Activated CD4-positive, alpha-beta T cell treated with anti-CD3 and anti-CD28 coated beads, Interleukin-2, amount 10 ng/mL, durations not matched to agents 24 days and 14 days (primary cell): ENCODE data around the gene CEMIP. TPM values are rescaled to one million over a fixed set of nuclear protein-coding genes. Genes with fewer than 3 reads are reported as not detected.

ENCODE experiments used
- DNase-seq: peaks from one replicate; pipeline ENCODE4 v3.0.0; 2022
- H3K27ac Mint-ChIP-seq: one replicate; pipeline ENCODE4 v1.8.0; 2022; ENCODE audit warnings: mild to moderate bottlenecking, mixed read lengths
- H3K27me3 Mint-ChIP-seq: one replicate; pipeline ENCODE4 v1.8.0; 2022; ENCODE audit warnings: mixed read lengths
- H3K36me3 Mint-ChIP-seq: one replicate; pipeline ENCODE4 v1.8.0; 2022; ENCODE audit warnings: low read depth, mild to moderate bottlenecking, mixed read lengths
- H3K4me1 Mint-ChIP-seq: one replicate; pipeline ENCODE4 v1.8.0; 2021; ENCODE audit warnings: mixed read lengths
- H3K4me3 Mint-ChIP-seq: one replicate; pipeline ENCODE4 v1.8.0; 2022; ENCODE audit warnings: mild to moderate bottlenecking, moderate library complexity, mixed read lengths
- H3K9me3 Mint-ChIP-seq: one replicate; pipeline ENCODE4 v1.8.0; 2021; ENCODE audit warnings: mixed read lengths
- intact Hi-C: fragments of 100-400 bp; cut with micrococcal nuclease; formaldehyde crosslinking; loops from one replicate; pipeline ENCODE4 v1.15.1; 2023
- total RNA-seq: library from RNA; stranded (reverse); gene quantifications from 2 replicates; pipeline ENCODE4 v1.2.3, GENCODE V29; 2022

Gene CEMIP
- total RNA-seq, 1 donor from 2014 or later, result not detected

DNA sequence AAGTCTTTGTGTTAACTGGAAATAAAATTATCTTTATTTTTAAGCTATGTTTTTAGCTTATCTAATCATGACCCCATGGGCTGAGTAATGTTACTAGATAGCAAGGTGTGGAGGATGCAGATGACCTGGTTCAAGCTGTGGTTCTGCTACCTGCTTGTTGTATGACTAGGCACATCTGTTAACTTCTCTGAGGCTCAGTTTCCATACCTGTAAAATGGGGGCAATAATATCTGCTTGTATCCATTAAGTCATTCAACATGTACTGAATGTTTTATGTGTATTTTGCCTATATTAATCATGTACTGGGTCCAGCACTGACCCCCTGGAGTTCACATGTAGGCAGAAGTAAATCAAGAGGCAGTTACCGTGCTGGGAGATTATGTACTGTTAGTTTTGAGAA, 51.5 kb downstream of the CEMIP start:
- no peaks in the 10 kb centered on the region for H3K36me3 Mint-ChIP-seq
- intact Hi-C loops, result no loop called here

DNA sequence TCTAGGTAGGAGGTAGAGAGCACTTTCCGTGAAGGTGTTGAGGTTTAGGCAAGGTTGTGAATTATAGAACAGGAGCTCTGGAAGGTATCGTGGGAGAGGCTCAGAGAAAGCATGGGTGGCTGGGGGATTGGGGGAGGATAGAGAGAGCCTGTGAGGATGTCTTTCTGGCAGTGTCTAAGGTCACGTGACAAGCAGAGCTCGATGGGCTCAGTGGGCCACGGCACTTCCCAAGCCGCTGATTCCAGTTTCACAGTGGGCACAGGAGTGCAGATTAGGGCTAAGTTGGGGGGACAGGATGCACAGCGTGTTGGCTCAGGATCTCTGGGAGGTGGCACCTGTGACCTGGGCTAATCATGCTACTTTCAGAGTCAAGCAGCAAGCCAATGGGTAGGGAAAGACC, 52.0 kb downstream of the CEMIP start:
- H3K9me3 Mint-ChIP-seq, result no peaks in the 10 kb centered on the region
- H3K4me3 Mint-ChIP-seq, result no peak overlapping the region
- DNase-seq, result no peak
- H3K27ac Mint-ChIP-seq, result no peak overlapping the region
- intact Hi-C loops, result no loop called here
- H3K27me3 Mint-ChIP-seq, result peaks cover 9% of the 10 kb centered on the region
- no peaks in the 10 kb centered on the region for H3K36me3 Mint-ChIP-seq
- H3K4me1 Mint-ChIP-seq, result no peaks in the 10 kb centered on the region

More for the DNA sequence above, 51.5 kb downstream of the CEMIP start:
- H3K4me1 Mint-ChIP-seq, result no peaks in the 10 kb centered on the region
- no peak overlapping the region for H3K27ac Mint-ChIP-seq
- no peak for DNase-seq
- H3K27me3 Mint-ChIP-seq, result peaks cover 7% of the 10 kb centered on the region
- no peaks in the 10 kb centered on the region for H3K9me3 Mint-ChIP-seq
- H3K4me3 Mint-ChIP-seq, result no peak overlapping the region

DNA sequence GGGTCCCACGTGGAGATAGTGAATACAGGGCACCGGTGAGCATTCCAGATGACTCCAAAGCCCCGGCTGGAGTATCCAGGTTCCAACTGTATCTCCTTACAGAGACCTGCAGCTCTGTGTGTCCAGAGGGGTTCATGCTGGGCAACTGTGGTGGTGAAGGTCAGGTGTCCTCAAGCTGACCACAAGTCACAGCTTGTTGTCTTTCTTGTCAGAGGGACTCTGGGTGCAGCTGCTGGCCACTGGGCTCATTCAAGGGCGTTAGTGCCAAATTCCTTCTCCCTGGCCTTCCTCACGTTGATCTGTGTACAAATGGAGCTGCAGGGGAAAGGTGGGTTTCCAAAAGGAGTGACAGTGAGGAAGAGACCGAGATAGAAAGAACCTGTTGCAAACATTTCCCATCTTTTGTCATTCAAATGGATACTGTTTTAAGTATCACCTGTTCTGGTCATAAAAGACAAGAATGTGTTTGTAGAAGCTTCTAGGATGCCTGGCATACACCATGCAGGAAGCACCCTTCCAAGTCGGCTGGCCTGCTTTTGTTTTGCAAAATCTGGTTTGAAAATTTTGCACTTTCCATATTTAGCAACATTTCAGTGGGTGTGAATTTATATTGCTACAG, 52.5 kb downstream of the CEMIP start:
- Mint-ChIP-seq H3K36me3 (no peaks in the 10 kb centered on the region), H3K27me3 (peaks cover 9% of the 10 kb centered on the region), H3K4me3 (no peak overlapping the region), H3K27ac (no peak overlapping the region), H3K9me3 (no peaks in the 10 kb centered on the region), H3K4me1 (no peaks in the 10 kb centered on the region)
- no peak for DNase-seq
- intact Hi-C loops, result no loop called here

DNA sequence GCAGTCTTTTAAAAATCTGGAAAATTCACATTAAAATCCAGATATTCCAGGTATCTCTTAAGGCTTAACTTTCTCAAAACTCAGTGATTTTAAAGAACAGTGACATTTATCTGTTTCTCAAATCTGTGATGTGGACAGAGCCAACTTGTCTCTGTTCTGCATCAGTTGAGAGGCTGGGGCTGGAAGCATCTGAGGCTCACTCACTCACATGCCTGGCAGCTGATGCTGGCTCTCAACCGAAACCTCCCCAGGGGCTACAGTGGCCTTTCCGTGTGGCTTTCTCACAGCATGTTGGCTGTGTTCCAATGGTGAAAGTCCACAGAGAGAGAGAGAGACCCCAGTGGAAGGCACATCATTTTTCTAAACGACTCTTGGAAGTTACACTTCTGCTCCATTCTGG, 53.5 kb downstream of the CEMIP start:
- Mint-ChIP-seq H3K36me3 (no peaks in the 10 kb centered on the region), H3K27me3 (peaks cover 9% of the 10 kb centered on the region), H3K27ac (no peak overlapping the region), H3K4me3 (no peak overlapping the region), H3K9me3 (no peaks in the 10 kb centered on the region), H3K4me1 (no peaks in the 10 kb centered on the region)
- no peak for DNase-seq
- intact Hi-C loops, result no loop called here

DNA sequence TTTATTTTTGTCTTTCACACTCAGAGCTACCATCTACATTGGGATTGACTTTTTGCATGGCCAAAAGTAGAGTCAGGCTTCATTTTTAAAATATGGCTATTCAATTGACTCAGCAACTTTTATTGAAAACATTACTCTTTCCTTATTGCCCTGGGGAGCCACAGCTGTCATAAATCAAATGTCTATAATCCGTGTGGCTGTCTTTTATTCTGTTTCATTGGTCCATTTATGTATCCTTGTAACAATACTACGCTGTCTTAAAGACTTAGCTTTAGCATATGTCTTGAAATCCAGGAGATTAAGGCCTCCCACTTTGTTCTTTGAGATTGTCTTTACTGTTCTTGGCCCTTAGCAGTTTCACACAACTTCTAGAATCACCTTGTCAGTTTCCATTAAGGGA, 55.2 kb downstream of the CEMIP start:
- Mint-ChIP-seq H3K27me3 (peaks cover 11% of the 10 kb centered on the region), H3K9me3 (no peaks in the 10 kb centered on the region), H3K4me3 (no peak overlapping the region), H3K27ac (no peak overlapping the region), H3K36me3 (no peaks in the 10 kb centered on the region), H3K4me1 (no peaks in the 10 kb centered on the region)
- DNase-seq, result no peak
- intact Hi-C loops, result no loop called here

DNA sequence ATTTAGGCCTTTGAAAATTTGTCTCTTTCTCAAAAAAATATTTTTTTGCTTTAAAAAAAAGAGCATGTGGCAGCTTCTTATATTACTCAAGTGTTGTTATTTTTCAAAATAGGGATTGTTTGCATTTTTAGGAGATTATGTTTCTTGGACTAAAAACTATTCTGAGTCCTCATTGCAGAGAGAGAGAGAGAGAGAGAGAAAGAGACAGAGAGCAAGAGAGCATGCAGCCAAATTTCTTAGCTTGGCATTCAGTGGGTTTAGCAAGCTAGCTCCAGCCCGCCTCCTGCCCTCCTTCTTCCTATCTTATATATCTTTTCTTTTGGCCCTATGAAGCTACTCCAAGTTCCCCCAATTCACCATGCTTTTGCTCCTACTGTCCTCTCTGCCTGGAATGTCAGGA, 55.7 kb downstream of the CEMIP start:
- Mint-ChIP-seq H3K4me1 (no peaks in the 10 kb centered on the region), H3K4me3 (no peak overlapping the region), H3K36me3 (no peaks in the 10 kb centered on the region), H3K27ac (no peak overlapping the region), H3K9me3 (no peaks in the 10 kb centered on the region), H3K27me3 (peaks cover 11% of the 10 kb centered on the region)
- DNase-seq, result no peak
- intact Hi-C loops, result no loop called here

DNA sequence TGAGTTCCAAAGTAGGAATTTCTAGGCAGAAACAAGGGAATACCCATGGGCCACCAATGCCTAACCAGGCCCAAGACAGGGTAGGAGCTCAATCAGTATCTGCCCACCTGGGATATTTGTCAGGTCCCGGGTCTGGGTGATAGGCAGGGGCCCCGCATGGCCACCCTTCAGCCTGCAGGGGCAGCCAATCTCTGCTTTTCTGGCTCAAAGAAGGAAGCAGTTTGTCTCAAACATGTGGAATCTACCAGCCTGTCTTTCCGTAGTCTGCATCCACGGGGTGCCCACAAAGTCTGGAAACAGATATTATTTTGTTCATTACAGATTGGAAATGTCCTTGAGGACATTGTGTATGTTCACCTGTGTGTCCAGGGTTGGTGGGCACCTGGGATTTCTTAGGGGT, 56.2 kb downstream of the CEMIP start:
- Mint-ChIP-seq H3K27ac (no peak overlapping the region), H3K4me3 (no peak overlapping the region), H3K4me1 (no peaks in the 10 kb centered on the region), H3K9me3 (no peaks in the 10 kb centered on the region), H3K36me3 (no peaks in the 10 kb centered on the region), H3K27me3 (peaks cover 11% of the 10 kb centered on the region)
- intact Hi-C loops, result no loop called here
- DNase-seq, result no peak

DNA sequence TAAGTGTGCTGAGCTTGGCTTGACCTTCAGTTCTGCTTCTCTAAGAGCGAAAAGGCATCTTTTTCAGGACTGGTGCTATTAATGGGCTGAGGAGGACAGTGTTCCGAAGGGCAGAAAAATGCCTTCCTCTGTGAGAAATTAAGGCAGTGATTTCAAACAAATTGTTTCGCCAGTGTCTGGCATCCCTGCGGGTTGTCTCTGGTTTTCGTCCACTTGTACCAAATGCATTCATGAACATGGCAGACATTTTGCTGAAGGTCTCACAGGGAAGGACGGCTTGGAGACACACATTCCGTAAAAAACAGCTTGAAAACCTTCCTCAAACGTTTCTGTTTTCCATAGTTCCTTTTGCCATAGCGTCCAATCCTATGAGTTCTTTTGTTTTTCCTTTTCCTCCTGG, 57.1 kb downstream of the CEMIP start:
- H3K36me3 Mint-ChIP-seq, result no peaks in the 10 kb centered on the region
- H3K9me3 Mint-ChIP-seq, result no peaks in the 10 kb centered on the region
- intact Hi-C loops, result no loop called here
- DNase-seq, result no peak
- H3K4me3 Mint-ChIP-seq, result no peak overlapping the region
- no peak overlapping the region for H3K27ac Mint-ChIP-seq
- H3K4me1 Mint-ChIP-seq, result no peaks in the 10 kb centered on the region
- peaks cover 8% of the 10 kb centered on the region for H3K27me3 Mint-ChIP-seq

DNA sequence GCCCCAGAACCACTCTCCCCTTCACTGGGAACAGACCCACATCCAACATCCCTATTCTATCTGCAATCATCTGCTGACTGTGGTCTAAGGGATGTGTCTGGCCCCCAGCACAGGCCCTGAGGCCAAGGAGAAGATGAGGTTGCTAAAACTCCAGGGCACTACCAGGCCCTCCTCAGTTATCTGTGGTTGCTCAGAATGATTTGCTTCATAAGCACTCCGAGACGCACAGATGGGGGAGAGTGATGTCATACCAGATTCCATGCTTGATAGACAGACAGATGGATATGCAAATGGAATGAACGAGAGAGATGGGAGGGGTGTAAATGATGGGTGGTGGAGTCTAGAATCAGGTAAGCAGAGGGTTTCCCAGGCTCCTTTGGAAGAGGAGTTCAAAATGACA, 57.8 kb downstream of the CEMIP start:
- Mint-ChIP-seq H3K4me3 (no peak overlapping the region), H3K36me3 (no peaks in the 10 kb centered on the region), H3K27ac (no peak overlapping the region), H3K4me1 (no peaks in the 10 kb centered on the region), H3K27me3 (peaks cover 7% of the 10 kb centered on the region), H3K9me3 (no peaks in the 10 kb centered on the region)
- DNase-seq, result no peak
- intact Hi-C loops, result no loop called here

DNA sequence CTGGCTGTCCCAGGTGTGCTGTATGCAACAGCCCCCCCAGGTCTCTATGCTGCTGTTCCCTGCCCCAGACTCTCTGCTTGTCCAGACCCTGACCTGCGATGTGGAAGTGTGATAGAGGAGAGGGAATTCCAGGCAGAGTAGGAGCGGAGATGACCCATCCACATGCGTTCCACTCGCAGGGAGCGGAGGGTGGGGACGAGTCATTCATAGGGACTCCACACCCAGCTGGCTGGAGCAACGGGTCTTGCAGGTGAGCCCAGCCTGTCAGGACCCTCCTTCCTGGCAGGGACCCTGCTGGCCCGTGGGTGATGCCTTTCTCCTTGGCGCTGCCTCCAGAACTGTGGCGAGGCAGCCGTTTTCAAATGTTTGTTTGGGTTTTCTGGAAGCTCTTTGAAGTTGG, 58.8 kb downstream of the CEMIP start:
- H3K27me3 Mint-ChIP-seq, result peaks cover 7% of the 10 kb centered on the region
- intact Hi-C loops, result no loop called here
- H3K4me3 Mint-ChIP-seq, result no peak overlapping the region
- H3K9me3 Mint-ChIP-seq, result no peaks in the 10 kb centered on the region
- H3K36me3 Mint-ChIP-seq, result no peaks in the 10 kb centered on the region
- H3K27ac Mint-ChIP-seq, result no peak overlapping the region
- DNase-seq, result no peak
- H3K4me1 Mint-ChIP-seq, result no peaks in the 10 kb centered on the region

DNA sequence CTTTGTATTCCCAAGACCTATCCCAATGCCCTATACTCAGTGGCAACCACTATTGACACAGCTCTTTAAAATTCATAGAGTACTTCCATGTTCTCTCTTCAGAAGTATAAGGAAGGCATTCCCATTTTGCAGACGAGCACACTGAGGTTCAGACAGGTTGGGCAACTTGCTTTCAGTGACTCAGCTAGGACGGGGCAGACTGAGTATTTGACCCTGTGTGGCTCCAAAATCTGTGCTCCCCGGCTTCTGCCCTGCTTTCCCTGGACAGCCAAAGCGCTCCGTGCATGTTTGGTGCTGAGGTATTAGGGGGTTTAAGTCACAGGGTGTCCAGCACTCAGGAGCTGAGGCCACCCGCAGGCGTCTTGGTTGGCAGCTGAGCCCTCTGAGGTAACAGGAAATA, 59.5 kb downstream of the CEMIP start:
- intact Hi-C loops, result no loop called here
- Mint-ChIP-seq H3K36me3 (no peaks in the 10 kb centered on the region), H3K9me3 (no peaks in the 10 kb centered on the region), H3K4me1 (no peaks in the 10 kb centered on the region), H3K27me3 (peaks cover 7% of the 10 kb centered on the region), H3K27ac (no peak overlapping the region), H3K4me3 (no peak overlapping the region)
- DNase-seq, result no peak

DNA sequence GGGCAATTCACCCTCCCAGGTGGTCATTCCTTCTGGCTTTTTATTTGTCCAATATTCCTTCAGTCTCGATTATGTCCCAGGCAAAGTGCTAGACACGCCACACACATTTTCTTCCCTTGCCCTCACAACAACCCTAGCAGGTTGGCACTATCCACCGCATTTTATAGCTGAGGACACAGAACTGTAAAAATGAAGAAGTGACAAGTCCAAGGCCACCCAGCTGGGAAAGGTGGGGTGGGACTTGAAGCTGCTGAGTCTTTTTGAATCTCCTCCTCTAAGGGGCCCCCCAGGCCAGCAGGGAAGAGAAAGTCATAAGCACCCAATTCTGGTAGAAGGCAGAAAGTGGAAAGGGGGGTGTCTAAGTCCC, 60.6 kb downstream of the CEMIP start:
- Mint-ChIP-seq H3K4me3 (no peak overlapping the region), H3K4me1 (no peaks in the 10 kb centered on the region), H3K36me3 (no peaks in the 10 kb centered on the region), H3K27ac (no peak overlapping the region), H3K27me3 (peaks cover 3% of the 10 kb centered on the region), H3K9me3 (no peaks in the 10 kb centered on the region)
- intact Hi-C loops, result no loop called here
- DNase-seq, result no peak

DNA sequence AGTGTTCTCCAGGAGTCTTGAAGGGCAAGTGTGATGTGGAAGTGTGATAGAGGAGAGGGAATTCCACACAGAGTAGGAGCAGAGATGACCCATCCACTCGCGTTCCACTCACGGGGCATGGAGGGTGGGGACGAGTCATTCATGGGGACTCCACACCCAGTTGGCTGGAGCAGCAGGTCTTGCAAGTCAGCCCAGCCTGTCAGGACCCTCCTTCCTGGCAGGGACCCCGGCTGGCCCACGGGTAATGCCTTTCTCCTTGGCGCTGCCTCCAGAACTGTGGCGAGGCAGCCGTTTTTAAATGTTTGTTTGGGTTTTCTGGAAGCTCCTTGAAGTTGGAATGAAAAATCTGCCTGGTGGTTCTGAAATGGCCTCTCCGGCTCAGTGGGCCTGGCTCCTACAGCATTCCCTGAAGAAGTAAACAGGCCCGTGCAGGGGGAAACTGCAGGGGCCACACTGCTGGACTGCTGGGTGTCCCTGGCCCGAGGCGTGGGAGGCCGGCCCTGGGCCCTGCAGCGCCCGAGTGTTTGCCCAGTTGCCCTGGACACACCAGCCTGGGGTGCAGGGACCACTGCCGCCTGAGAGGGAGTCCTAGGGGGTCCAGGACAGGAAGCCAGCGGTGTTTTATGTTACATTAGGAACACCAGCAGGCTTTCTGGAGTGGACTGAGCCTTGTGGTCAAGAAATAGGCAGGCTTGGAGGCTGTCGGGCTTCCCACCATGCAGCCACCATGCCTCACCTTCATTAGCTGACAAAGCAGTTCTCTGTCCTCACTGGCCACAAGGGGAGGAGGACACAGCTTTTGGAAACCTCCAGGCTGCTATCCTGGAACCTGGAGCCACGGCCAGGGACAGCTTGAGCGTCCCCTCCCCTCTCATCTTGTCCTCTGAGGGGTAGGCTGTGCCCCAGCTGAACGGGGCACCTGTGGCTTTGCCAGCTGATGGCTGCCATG, 61.3 kb downstream of the CEMIP start:
- no peak overlapping the region for H3K27ac Mint-ChIP-seq
- H3K36me3 Mint-ChIP-seq, result no peaks in the 10 kb centered on the region
- no peak overlapping the region for H3K4me3 Mint-ChIP-seq

DNA sequence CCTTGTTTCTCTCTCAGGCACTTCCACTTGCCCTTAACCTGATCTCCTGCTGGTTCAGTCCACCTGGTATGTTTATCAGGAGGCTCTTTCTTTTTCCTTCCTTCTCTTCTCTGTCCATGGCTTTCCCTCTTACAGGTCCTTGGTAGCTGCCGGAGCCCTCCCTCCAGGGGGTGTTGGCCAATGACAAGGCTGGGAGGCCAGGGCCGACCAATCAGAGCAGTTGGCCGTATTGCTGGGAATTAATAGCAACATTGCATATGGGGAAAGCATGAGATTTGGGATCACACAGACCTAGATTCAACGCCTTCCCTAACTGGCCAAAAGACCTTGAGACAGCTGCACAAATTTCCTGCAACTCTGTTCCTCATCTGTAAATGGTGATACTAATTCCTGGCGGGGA, 62.4 kb downstream of the CEMIP start:
- Mint-ChIP-seq H3K27ac (no peak overlapping the region), H3K9me3 (no peaks in the 10 kb centered on the region), H3K4me3 (no peak overlapping the region), H3K4me1 (no peaks in the 10 kb centered on the region), H3K36me3 (no peaks in the 10 kb centered on the region), H3K27me3 (peaks cover 8% of the 10 kb centered on the region)
- intact Hi-C loops, result no loop called here
- DNase-seq, result no peak

More for the DNA sequence above, 61.3 kb downstream of the CEMIP start:
- no peak for DNase-seq
- H3K27me3 Mint-ChIP-seq, result peaks cover 5% of the 10 kb centered on the region
- no peaks in the 10 kb centered on the region for H3K9me3 Mint-ChIP-seq
- intact Hi-C loops, result no loop called here
- no peaks in the 10 kb centered on the region for H3K4me1 Mint-ChIP-seq
